HEK293T (cell line): ENCODE data around the gene BIVM.

ENCODE experiments used
- CTCF ChIA-PET: fragments of 350-600 bp; formaldehyde crosslinking; extraction: SDS; loops from one replicate; lab custom pipeline; 2021; ENCODE audit warnings: antibody characterized with exemption, inconsistent platforms; lab: Yijun Ruan, JAX
- POLR2A ChIA-PET: fragments of 350-600 bp; formaldehyde crosslinking; extraction: SDS; loops from one replicate; lab custom pipeline; 2020; ENCODE audit warnings: antibody characterized with exemption, inconsistent platforms; lab: Yijun Ruan, JAX
- DNase-seq: peaks from one replicate; pipeline ENCODE4 v3.0.0; 2012; ENCODE audit warnings: mixed read lengths; ENCODE audit errors: extremely low spot score
- ARNT ChIP-seq: fragments of 450-650 bp; IDR thresholded peaks from 2 replicates; pipeline ENCODE4 v1.6.1; 2017; ENCODE audit warnings: mild to moderate bottlenecking
- BHLHE40 ChIP-seq: fragments of 450-650 bp; IDR thresholded peaks from 2 replicates; pipeline ENCODE4 v1.6.1; 2016; ENCODE audit warnings: mild to moderate bottlenecking, moderate library complexity, borderline replicate concordance
- CTBP1 ChIP-seq: fragments of 450-650 bp; IDR thresholded peaks from 2 replicates; pipeline ENCODE4 v1.6.1; 2016; ENCODE audit warnings: borderline replicate concordance
- ELF4 ChIP-seq: fragments of 450-650 bp; IDR thresholded peaks from 2 replicates; pipeline ENCODE4 v1.6.1; 2017; ENCODE audit warnings: antibody characterized with exemption
- FOXA1 ChIP-seq: fragments of 450-650 bp; IDR thresholded peaks from 2 replicates; pipeline ENCODE4 v1.6.1; 2016; ENCODE audit warnings: mild to moderate bottlenecking
- FOXK2 ChIP-seq: fragments of 450-650 bp; IDR thresholded peaks from 2 replicates; pipeline ENCODE4 v1.6.1; 2016; ENCODE audit warnings: mild to moderate bottlenecking
- FOXM1 ChIP-seq: fragments of 450-650 bp; IDR thresholded peaks from 2 replicates; pipeline ENCODE4 v1.6.1; 2017; ENCODE audit warnings: mild to moderate bottlenecking, borderline replicate concordance
- HDGF ChIP-seq: fragments of 450-650 bp; IDR thresholded peaks from 2 replicates; pipeline ENCODE4 v1.6.1; 2017; ENCODE audit warnings: antibody characterized with exemption, borderline replicate concordance
- L3MBTL2 ChIP-seq: fragments of 450-650 bp; conservative IDR thresholded peaks from 2 replicates; pipeline ENCODE4 v1.6.1; 2016; ENCODE audit warnings: mild to moderate bottlenecking
- LEF1 ChIP-seq: fragments of 450-650 bp; IDR thresholded peaks from 2 replicates; pipeline ENCODE4 v1.6.1; 2017; ENCODE audit warnings: mild to moderate bottlenecking, borderline replicate concordance
- NFRKB ChIP-seq: fragments of 450-650 bp; IDR thresholded peaks from 2 replicates; pipeline ENCODE4 v1.6.1; 2016; ENCODE audit warnings: mild to moderate bottlenecking, moderate library complexity
- SP1 ChIP-seq: fragments of 450-650 bp; IDR thresholded peaks from 2 replicates; pipeline ENCODE4 v1.6.1; 2017
- SUZ12 ChIP-seq: fragments of 450-650 bp; IDR thresholded peaks from 2 replicates; pipeline ENCODE4 v1.6.1; 2016; ENCODE audit warnings: mild to moderate bottlenecking
- TARDBP ChIP-seq: fragments of 450-650 bp; IDR thresholded peaks from 2 replicates; pipeline ENCODE4 v1.6.1; 2016
- ZNF384 ChIP-seq: fragments of 450-650 bp; IDR thresholded peaks from 2 replicates; pipeline ENCODE4 v1.6.1; 2016
- TF ChIP-seq, protein P1 (sequence below): fragments of 450-650 bp; IDR thresholded peaks from 2 replicates; pipeline ENCODE4 v1.6.1; 2016

BIVM gene

DNA sequence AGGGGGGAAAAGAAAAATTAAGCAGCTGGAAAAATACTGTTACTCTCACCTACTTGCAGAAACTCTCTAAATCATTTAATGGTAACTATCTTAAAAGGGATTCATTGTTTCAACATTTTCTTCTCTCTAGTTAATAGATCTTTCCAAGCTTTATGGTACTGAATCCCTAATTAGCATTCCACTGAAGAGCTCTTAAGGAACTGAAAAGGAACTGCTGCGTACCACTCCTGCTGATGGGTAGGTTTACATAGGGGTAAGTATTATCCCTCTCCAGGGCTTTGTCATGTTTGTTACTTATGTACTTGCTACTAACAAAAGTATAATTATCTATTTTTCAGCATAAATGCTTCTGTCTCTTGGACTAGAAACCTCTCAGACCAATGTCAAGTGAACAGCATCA, 37.8 kb upstream of the BIVM start:
- CTCF ChIA-PET: no interaction called here
- DNase-seq: no peak
- no peak for TF ChIP-seq ELF4
- no peak for TF ChIP-seq ZNF384
- no peak for TF ChIP-seq FOXK2
- TF ChIP-seq, protein P1, sequence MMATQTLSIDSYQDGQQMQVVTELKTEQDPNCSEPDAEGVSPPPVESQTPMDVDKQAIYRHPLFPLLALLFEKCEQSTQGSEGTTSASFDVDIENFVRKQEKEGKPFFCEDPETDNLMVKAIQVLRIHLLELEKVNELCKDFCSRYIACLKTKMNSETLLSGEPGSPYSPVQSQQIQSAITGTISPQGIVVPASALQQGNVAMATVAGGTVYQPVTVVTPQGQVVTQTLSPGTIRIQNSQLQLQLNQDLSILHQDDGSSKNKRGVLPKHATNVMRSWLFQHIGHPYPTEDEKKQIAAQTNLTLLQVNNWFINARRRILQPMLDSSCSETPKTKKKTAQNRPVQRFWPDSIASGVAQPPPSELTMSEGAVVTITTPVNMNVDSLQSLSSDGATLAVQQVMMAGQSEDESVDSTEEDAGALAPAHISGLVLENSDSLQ: no peak
- no peak for TF ChIP-seq CTBP1
- no peak for TF ChIP-seq BHLHE40
- TF ChIP-seq ARNT: no peak
- no peak for TF ChIP-seq TARDBP
- no peak for TF ChIP-seq FOXA1
- no peak for TF ChIP-seq NFRKB
- TF ChIP-seq SP1: no peak
- POLR2A ChIA-PET: interaction anchor here (0.8 kb wide), 1 partner anchor 13 kb away, joined by 3 read pairs; the partner anchor contains the start of gene TEX30

DNA sequence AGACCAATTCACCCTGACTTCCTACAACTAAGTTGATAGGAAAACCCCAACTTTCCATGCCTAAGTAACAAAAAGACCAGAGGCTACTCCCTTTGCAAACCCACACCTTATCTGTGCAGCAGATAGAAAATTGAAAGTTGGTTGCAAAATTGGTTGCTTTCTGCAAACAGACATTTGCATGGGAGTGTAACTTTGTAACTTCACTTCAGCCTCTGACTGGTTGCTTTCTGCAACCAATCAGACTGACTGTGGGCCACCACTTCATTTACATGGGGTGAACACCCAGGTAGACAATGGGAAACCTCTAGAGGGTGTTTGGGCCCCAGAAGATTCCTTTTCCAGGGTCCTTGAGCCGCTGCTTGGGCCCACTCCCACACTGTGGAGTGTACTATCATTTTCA, 35.2 kb upstream of the BIVM start:
- ChIA-PET CTCF (no interaction called here), POLR2A (no interaction called here)
- DNase-seq: no peak
- TF ChIP-seq ELF4 (no peak), L3MBTL2 (no peak), HDGF (no peak), SUZ12 (no peak), CTBP1 (no peak), FOXK2 (no peak), TARDBP (no peak), FOXA1 (no peak), ARNT (no peak)
- TF ChIP-seq, protein P1: no peak

DNA sequence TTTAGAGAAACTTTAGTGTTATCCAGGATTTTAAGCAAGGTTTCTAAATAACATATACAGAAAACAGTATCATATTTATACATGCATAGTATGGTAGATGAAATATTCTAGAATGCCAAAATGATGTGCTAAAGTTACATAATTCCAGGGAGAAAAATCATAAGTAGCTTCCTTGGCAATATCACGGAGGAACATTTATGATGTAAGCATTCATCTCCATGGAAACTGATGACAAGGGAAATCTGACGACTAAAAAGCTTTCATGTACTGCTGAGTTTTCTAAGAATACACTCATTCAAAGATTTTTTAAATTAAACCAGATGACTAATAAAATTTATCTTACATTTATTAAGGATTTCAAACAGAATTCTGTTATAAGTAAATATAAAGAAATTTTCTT, 30.0 kb upstream of the BIVM start:
- TF ChIP-seq CTBP1: no peak
- no peak for TF ChIP-seq L3MBTL2
- TF ChIP-seq HDGF: no peak
- no peak for TF ChIP-seq BHLHE40
- TF ChIP-seq, protein P1: no peak
- no peak for TF ChIP-seq NFRKB
- TF ChIP-seq ARNT: no peak
- TF ChIP-seq FOXM1: no peak
- TF ChIP-seq SP1: no peak
- TF ChIP-seq ELF4: no peak
- TF ChIP-seq FOXA1: no peak
- no peak for TF ChIP-seq TARDBP
- TF ChIP-seq SUZ12: no peak
- no peak for TF ChIP-seq ZNF384
- TF ChIP-seq FOXK2: no peak
- ChIA-PET POLR2A (no interaction called here), CTCF (interaction anchor here (1.9 kb wide), 1 partner anchor 189 kb away, joined by 8 read pairs; no protein-coding TSS in a partner anchor)
- DNase-seq: no peak

DNA sequence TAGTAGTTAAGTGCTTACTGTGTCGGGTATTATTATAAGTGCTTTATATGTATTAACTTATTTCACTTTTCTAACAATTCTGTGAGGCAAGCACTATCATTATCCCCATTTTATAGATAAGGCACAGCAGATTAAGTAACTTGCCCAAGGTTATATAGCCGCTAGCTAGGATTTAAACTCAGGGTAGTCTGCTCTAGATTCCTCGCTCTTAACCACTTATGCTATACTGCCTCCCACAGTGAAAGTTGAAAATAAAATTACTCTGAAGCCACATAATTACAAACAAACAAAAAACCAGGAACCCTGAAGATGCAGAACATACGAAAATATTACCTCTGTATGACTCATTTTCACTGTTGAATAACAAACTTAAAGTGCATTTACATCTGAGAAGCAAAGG, 29.2 kb upstream of the BIVM start:
- ChIA-PET POLR2A (no interaction called here), CTCF (interaction anchor here (1.9 kb wide), 1 partner anchor 190 kb away, joined by 8 read pairs; no protein-coding TSS in a partner anchor)
- TF ChIP-seq FOXM1 (no peak), FOXA1 (no peak), FOXK2 (no peak), ELF4 (no peak), HDGF (no peak), ZNF384 (no peak), SUZ12 (no peak), TARDBP (no peak)
- TF ChIP-seq, protein P1: no peak
- no peak for DNase-seq

DNA sequence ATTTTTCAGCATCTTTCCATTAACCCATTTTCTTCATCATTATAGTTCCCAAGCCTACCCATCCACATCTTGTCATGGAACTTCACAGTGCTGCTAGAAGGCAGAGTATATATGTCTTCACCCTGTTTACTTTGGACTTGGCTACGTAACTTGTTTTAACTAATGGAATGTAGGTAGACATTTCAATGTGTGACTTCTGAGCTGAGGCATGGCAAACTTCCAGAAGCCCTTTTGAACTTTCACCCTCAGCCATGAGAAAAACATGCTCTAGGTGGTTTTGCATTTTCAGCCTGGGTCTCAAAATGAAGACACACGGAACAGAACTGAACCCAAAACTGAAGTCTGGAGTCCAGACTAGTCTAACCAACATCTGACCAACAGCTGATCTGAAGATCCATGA, 28.5 kb upstream of the BIVM start:
- TF ChIP-seq TARDBP: no peak
- no peak for TF ChIP-seq SUZ12
- no peak for TF ChIP-seq FOXK2
- TF ChIP-seq LEF1: no peak
- TF ChIP-seq BHLHE40: no peak
- no peak for TF ChIP-seq FOXM1
- no peak for TF ChIP-seq HDGF
- no peak for TF ChIP-seq ELF4
- no peak for TF ChIP-seq ZNF384
- no peak for TF ChIP-seq ARNT
- TF ChIP-seq CTBP1: no peak
- no peak for TF ChIP-seq FOXA1
- TF ChIP-seq SP1: no peak
- TF ChIP-seq L3MBTL2: no peak
- TF ChIP-seq, protein P1: no peak
- TF ChIP-seq NFRKB: no peak
- DNase-seq: no peak
- ChIA-PET POLR2A (no interaction called here), CTCF (interaction anchor here (1.9 kb wide), 1 partner anchor 191 kb away, joined by 8 read pairs; no protein-coding TSS in a partner anchor)
